HCT116 (cell line): ENCODE data around the gene SMTN. TPM values are rescaled to one million over a fixed set of nuclear protein-coding genes. Genes with fewer than 3 reads are reported as not detected.

ENCODE experiments used
- ATAC-seq: fragments of 200-7000 bp; cut with Tn5 transposase; 2 replicates; pipeline ENCODE4 v1.9.1; 2020; ENCODE audit warnings: mild to moderate bottlenecking, moderate library complexity
- BruUV-seq: library from RNA; stranded (reverse); fragments of 400-500 nt; replicated peaks from 2 replicates; lab custom pipeline; 2021; lab: Mats Ljungman, UMichigan
- CTCF ChIA-PET: fragments of 300-600 bp; sonication (Branson Sonifier 250); formaldehyde crosslinking; loops from one replicate; lab custom pipeline; 2021; ENCODE audit warnings: antibody characterized with exemption; lab: Charles Lee
- POLR2A ChIA-PET: fragments of 300-600, 350-600 bp; sonication (Branson Sonifier 250); formaldehyde crosslinking; loops from one replicate; lab custom pipeline; 2021; ENCODE audit warnings: antibody characterized with exemption; lab: Charles Lee
- RAD21 ChIA-PET, 2 experiments: fragments of 300-600 bp; sonication (Branson Sonifier 250); formaldehyde crosslinking; loops; one replicate each; lab custom pipeline; 2023; ENCODE audit warnings: low total read pairs in 2 of 2; ENCODE audit not compliant: uncharacterized antibody in 2 of 2, unreplicated experiment in 2 of 2, low non-redundant PET in 1 of 2; lab: Charles Lee
- DNase-seq: peaks from one replicate; pipeline ENCODE4 v3.0.0-alpha.2; 2010; ENCODE audit warnings: low read depth, low spot score
- H2AFZ ChIP-seq: fragments of 200-600 bp; shearing (Covaris generic), sonication (generic); 2 replicates; pipeline ENCODE4 v1.6.1; 2017; ENCODE audit warnings: low read depth, mixed run types, mixed read lengths, antibody characterized with exemption, low read length; ENCODE audit not compliant: poor library complexity, severe bottlenecking
- H3K27ac ChIP-seq: 2 replicates; pipeline ENCODE4 v1.5.1; 2012; ENCODE audit warnings: low read depth, low read length
- H3K27me3 ChIP-seq: fragments of 200-600 bp; sonication (generic); 2 replicates; pipeline ENCODE4 v1.6.1; 2016; ENCODE audit warnings: mixed run types, low read length, mixed read lengths; ENCODE audit not compliant: insufficient read depth
- H3K36me3 ChIP-seq, 2 experiments: fragments of 200-500 bp in 1 of 2; fragments of 200-600 bp in 1 of 2; sonication (Bioruptor generic) in 1 of 2; sonication (generic) in 1 of 2; 2 replicates each; pipeline versions ENCODE4 v1.5.1 to v1.6.1; 2014 to 2016; ENCODE audit warnings: low read length in 2 of 2, inconsistent platforms in 1 of 2, mixed read lengths in 1 of 2, mixed run types in 1 of 2; ENCODE audit not compliant: insufficient read depth in 2 of 2, control insufficient read depth in 1 of 2
- H3K4me1 ChIP-seq, 2 experiments: fragments of 200-600 bp in 1 of 2; sonication (generic) in 1 of 2; 2 replicates each; pipeline versions ENCODE4 v1.5.1 to v1.6.1; 2012 to 2017; ENCODE audit warnings: low read length in 2 of 2, inconsistent platforms in 1 of 2, mild to moderate bottlenecking in 1 of 2, mixed read lengths in 1 of 2, mixed run types in 1 of 2, moderate library complexity in 1 of 2; ENCODE audit not compliant: insufficient read depth in 2 of 2, control insufficient read depth in 1 of 2
- H3K4me2 ChIP-seq: fragments of 200-600 bp; sonication (generic); 2 replicates; pipeline ENCODE4 v1.6.1; 2017; ENCODE audit warnings: mixed run types, low read length, mixed read lengths
- H3K4me3 ChIP-seq, 2 experiments: fragments of 200-600 bp in 1 of 2; sonication (generic) in 1 of 2; replicated peaks in 1 of 2; 2 replicates each; pipeline ENCODE4 v1.5.1; 2011 to 2016; ENCODE audit warnings: low read length in 2 of 2, control low read depth in 1 of 2, low read depth in 1 of 2, mild to moderate bottlenecking in 1 of 2, mixed read lengths in 1 of 2, mixed run types in 1 of 2
- H3K79me2 ChIP-seq: fragments of 200-600 bp; sonication (generic); 2 replicates; pipeline ENCODE4 v1.6.1; 2017; ENCODE audit warnings: mild to moderate bottlenecking, mixed run types, low read length, moderate library complexity, mixed read lengths; ENCODE audit not compliant: insufficient read depth
- H3K9ac ChIP-seq: fragments of 200-600 bp; sonication (generic); 2 replicates; pipeline ENCODE4 v1.6.1; 2016; ENCODE audit warnings: low read length, mixed read lengths
- H3K9me2 ChIP-seq: fragments of 200-600 bp; sonication (generic), shearing (Covaris generic); 2 replicates; pipeline ENCODE4 v1.6.1; 2017; ENCODE audit warnings: mixed run types, mild to moderate bottlenecking, moderate library complexity; ENCODE audit not compliant: insufficient read depth
- H3K9me3 ChIP-seq, 2 experiments: fragments of 200-500 bp in 1 of 2; fragments of 200-600 bp in 1 of 2; sonication (Bioruptor generic) in 1 of 2; sonication (generic) in 1 of 2; 2 replicates each; pipeline ENCODE4 v1.6.1; 2014 to 2017; ENCODE audit warnings: low read length in 2 of 2, mixed read lengths in 2 of 2, inconsistent platforms in 1 of 2, low read depth in 1 of 2, mild to moderate bottlenecking in 1 of 2, mixed run types in 1 of 2, moderate library complexity in 1 of 2; ENCODE audit not compliant: control insufficient read depth in 1 of 2, insufficient read depth in 1 of 2
- H4K20me1 ChIP-seq: fragments of 200-600 bp; sonication (generic), shearing (Covaris generic); 2 replicates; pipeline ENCODE4 v1.6.1; 2017; ENCODE audit warnings: mixed run types, mild to moderate bottlenecking, moderate library complexity; ENCODE audit not compliant: insufficient read depth
- CBX3 ChIP-seq: IDR thresholded peaks from 2 replicates; pipeline ENCODE4 v1.6.1; 2012; ENCODE audit warnings: low read depth
- EGR1 ChIP-seq: IDR thresholded peaks from 2 replicates; pipeline ENCODE4 v1.6.1; 2012; ENCODE audit warnings: low read depth
- POLR2A ChIP-seq: IDR thresholded peaks from 2 replicates; pipeline ENCODE4 v1.7.0; 2011; ENCODE audit warnings: borderline replicate concordance; ENCODE audit not compliant: insufficient read depth, insufficient read length; ENCODE audit errors: extremely low read depth
- RAD21 ChIP-seq: IDR thresholded peaks from 2 replicates; pipeline ENCODE4 v1.6.1; 2012; ENCODE audit warnings: low read depth, mild to moderate bottlenecking
- YY1 ChIP-seq: IDR thresholded peaks from 2 replicates; pipeline ENCODE4 v1.6.1; 2011; ENCODE audit warnings: low read length, low read depth, moderate library complexity, mild to moderate bottlenecking; ENCODE audit not compliant: insufficient replicate concordance; ENCODE audit errors: extremely low read depth
- ZBTB33 ChIP-seq: IDR thresholded peaks from 2 replicates; pipeline ENCODE4 v1.6.1; 2011; ENCODE audit warnings: mild to moderate bottlenecking, low read length, moderate library complexity; ENCODE audit not compliant: insufficient replicate concordance; ENCODE audit errors: extremely low read depth
- ZFX ChIP-seq: fragments of 450-650 bp; IDR thresholded peaks from 2 replicates; pipeline ENCODE4 v1.6.1; 2017
- intact Hi-C: fragments of 100-400 bp; cut with micrococcal nuclease; formaldehyde crosslinking; loops from 2 replicates; pipeline ENCODE4 v1.10.0; 2022
- total RNA-seq: library from RNA; stranded (reverse); gene quantifications from one replicate; pipeline ENCODE4 v1.2.1, GENCODE V29; 2021; ENCODE audit not compliant: unreplicated experiment

Gene SMTN
- total RNA-seq, 1 experiment from 2014 or later, result 148 TPM

- intact Hi-C loops, result no loop called here
- RAD21 ChIA-PET, result no interaction called here
- POLR2A ChIA-PET, result interaction anchor here (0.5 kb wide), 1 partner anchor 183 kb away, joined by 3 read pairs; no protein-coding TSS in a partner anchor
- H3K9me2 ChIP-seq, result no peaks in the 10 kb centered on the region
- no peak overlapping the region for H2AFZ ChIP-seq
- H4K20me1 ChIP-seq, result no peaks in the 10 kb centered on the region
- H3K79me2 ChIP-seq, result no peaks in the 10 kb centered on the region
- no peaks in the 10 kb centered on the region for H3K27me3 ChIP-seq
- no peak overlapping the region for H3K9ac ChIP-seq
- no peak for DNase-seq
- H3K27ac ChIP-seq, result no peak overlapping the region
- no peaks in the 10 kb centered on the region for H3K9me3 ChIP-seq
- CTCF ChIA-PET, result interaction anchor here (1.8 kb wide), 1 partner anchor 17 kb away, joined by 6 read pairs; the partner anchor contains the start of gene SELENOM
- no peak for TF ChIP-seq POLR2A
- TF ChIP-seq, all 23 proteins: peak for 0
- BruUV-seq, result no TSS peak
- H3K4me3 ChIP-seq, result no peak overlapping the region
- H3K36me3 ChIP-seq, result no peaks in the 10 kb centered on the region
- no peak overlapping the region for H3K4me2 ChIP-seq
- H3K4me1 ChIP-seq, result peaks cover 9 to 25% of the 10 kb centered on the region in 2 experiments
- ATAC-seq, result no peak
These were observed 43.2 kb downstream of the SMTN start for GRCh38 chr22:31124290-31124689.

GRCh38 chr22:31124811-31125465 lies 43.8 kb downstream of the SMTN start:
- Histone ChIP-seq H4K20me1 (no peaks in the 10 kb centered on the region), H2AFZ (no peak overlapping the region), H3K4me2 (no peak overlapping the region), H3K27ac (no peak overlapping the region), H3K79me2 (no peaks in the 10 kb centered on the region), H3K36me3 (no peaks in the 10 kb centered on the region), H3K27me3 (no peaks in the 10 kb centered on the region), H3K9me2 (no peaks in the 10 kb centered on the region), H3K9ac (no peak overlapping the region), H3K4me1 (peaks cover 9 to 25% of the 10 kb centered on the region in 2 experiments), H3K4me3 (no peak overlapping the region)
- intact Hi-C loops, result no loop called here
- no peak for DNase-seq
- no TSS peak for BruUV-seq
- ChIA-PET CTCF (interaction anchor here (1.8 kb wide), 1 partner anchor 17 kb away, joined by 6 read pairs; the partner anchor contains the start of gene SELENOM), RAD21 (interaction anchor here in 1 of 2 experiments (0.6 kb wide), 1 partner anchor 9 kb away, joined by 3 read pairs; no protein-coding TSS in a partner anchor)
- ATAC-seq, result no peak
- TF ChIP-seq ZBTB33 (no peak), EGR1 (no peak), YY1 (no peak), RAD21 (no peak), ZFX (no peak), CBX3 (no peak)
- TF ChIP-seq, all 23 proteins: peak for 0
- POLR2A ChIA-PET, result no interaction called here
- H3K9me3 ChIP-seq, result no peaks in the 10 kb centered on the region
